Measurements from ENCODE around the gene ASTN2. TPM values are rescaled to one million over a fixed set of nuclear protein-coding genes. Genes with fewer than 3 reads are reported as not detected.

The ASTN2 gene
- total and polyA plus RNA-seq, 2 donors (not counting 3 experiments of a cell fraction or from before 2014, with no cell fraction given): 1.0 to 1.9 TPM

GRCh38 chr9:116461632-116462031 lies 953.2 kb downstream of the ASTN2 start:
- Histone ChIP-seq H3K79me2 (ENCODE audit: control insufficient read depth, insufficient read depth, low read length) (no peaks in the 10 kb centered on the region), H3K4me1 (ENCODE audit: control insufficient read depth, extremely low read depth, insufficient read depth, low read length) (no peaks in the 10 kb centered on the region), H3K9me1 (replicated peaks; ENCODE audit: control insufficient read depth, extremely low read depth, insufficient read depth, low read length) (no peaks in the 10 kb centered on the region), H3K36me3 (ENCODE audit: control insufficient read depth in 2 of 2, extremely low read depth in 1 of 2, insufficient read depth in 2 of 2, low read length in 2 of 2) (no peaks in the 10 kb centered on the region), H3K9me3 (replicated peaks; ENCODE audit: control insufficient read depth, insufficient read depth, low read length) (no peaks in the 10 kb centered on the region), H3K27me3 (ENCODE audit: control insufficient read depth in 2 of 2, insufficient read depth in 2 of 2, low read length in 2 of 2) (no peaks in the 10 kb centered on the region), H3K27ac (ENCODE audit: insufficient read depth, low read depth, low read length) (no peak overlapping the region), H3K9ac (replicated peaks; ENCODE audit: extremely low read depth, insufficient read depth, low read length) (no peak overlapping the region), H3K4me2 (ENCODE audit: insufficient read depth, low read length) (no peak overlapping the region), H3K4me3 (replicated peaks in 1 of 3; ENCODE audit: insufficient read depth in 1 of 3, low read depth in 1 of 3, low read length in 3 of 3) (no peak overlapping the region), H4K20me1 (replicated peaks; ENCODE audit: control insufficient read depth, extremely low read depth, insufficient read depth, low read length) (no peaks in the 10 kb centered on the region), H2AFZ (ENCODE audit: low read depth, low read length) (no peak overlapping the region)
- intact Hi-C loops (cut with micrococcal nuclease): no loop called here
- dilution Hi-C loops (cut with MboI; ENCODE audit: extremely low pct_ligation_motif_present, low sequenced_read_pairs): no loop called here
- POLR2A ChIA-PET: no interaction called here
- CTCF ChIA-PET: no interaction called here
- no peak for TF ChIP-seq MAX (IDR thresholded peaks at IDR 0.05; ENCODE audit: insufficient read depth, insufficient read length)
- TF ChIP-seq POLR2A (IDR thresholded peaks at IDR 0.05; ENCODE audit: low read depth, low read length): no peak
- TF ChIP-seq MYC (IDR thresholded peaks at IDR 0.05; ENCODE audit: low read depth, low read length): no peak
- TF ChIP-seq EZH2 (IDR thresholded peaks at IDR 0.05; ENCODE audit: borderline replicate concordance, low read depth, low read length, severe bottlenecking): no peak
- no peak for TF ChIP-seq CTCF (IDR thresholded peaks at IDR 0.05; ENCODE audit: extremely low read depth in 1 of 2, insufficient read depth in 1 of 2, low read depth in 1 of 2, low read length in 2 of 2)
- no peak for TF ChIP-seq FOS (IDR thresholded peaks at IDR 0.05; ENCODE audit: borderline replicate concordance, insufficient read depth, low read length)
- no peak for TF ChIP-seq POLR2AphosphoS5 (IDR thresholded peaks at IDR 0.05; ENCODE audit: insufficient read depth, low read depth, low read length)
- TF ChIP-seq JUN (IDR thresholded peaks at IDR 0.05; ENCODE audit: borderline replicate concordance, insufficient read depth, insufficient read length, low read depth): no peak
- TF ChIP-seq GATA2 (IDR thresholded peaks at IDR 0.05; ENCODE audit: insufficient read depth, insufficient read length, low read depth, low read length): no peak
- no peak for DNase-seq (ENCODE audit: low read depth, low spot score)
- no TSS peak for BruUV-seq (replicated peaks)
- no peak for FAIRE-seq

All from endothelial cell of umbilical vein (primary cell).